SK-N-MC (cell line): ENCODE data around the gene STK17B.
"Not testable (repeated sequence)": the region's sequence is repeated elsewhere in the genome, so short reads cannot be mapped to it uniquely, and the experiment has no call there.

ENCODE experiments used
- DNase-seq: peaks from one replicate; pipeline ENCODE4 v3.0.0-alpha.2; 2011; ENCODE audit warnings: low read depth, low spot score
- H3K27ac ChIP-seq: fragments of 200-600 bp; sonication (generic); 2 replicates; pipeline ENCODE4 v1.5.1; 2016; ENCODE audit warnings: mixed run types
- H3K36me3 ChIP-seq: fragments of 200-600 bp; sonication (generic); 2 replicates; pipeline ENCODE4 v1.6.1; 2017; ENCODE audit warnings: antibody characterized with exemption, low read length, mixed read lengths; ENCODE audit not compliant: insufficient read depth
- H3K4me3 ChIP-seq: fragments of 200-600 bp; sonication (generic); 2 replicates; pipeline ENCODE4 v1.5.1; 2016
- H3K9ac ChIP-seq: fragments of 200-600 bp; sonication (generic); 2 replicates; pipeline ENCODE4 v1.8.0; 2017; ENCODE audit warnings: mixed run types, mixed read lengths; ENCODE audit not compliant: insufficient read length
- H3K9me3 ChIP-seq: fragments of 200-600 bp; sonication (generic); 2 replicates; pipeline ENCODE4 v1.6.1; 2017; ENCODE audit warnings: low read depth, mild to moderate bottlenecking, antibody characterized with exemption, low read length, moderate library complexity, mixed read lengths
- EZH2 ChIP-seq: fragments of 200-600 bp; sonication (generic); IDR thresholded peaks from one replicate; pipeline ENCODE4 v1.6.1; 2017; ENCODE audit warnings: antibody characterized with exemption
- FOXP2 ChIP-seq: optimal IDR thresholded peaks from 2 replicates; pipeline ENCODE3; 2011; ENCODE audit warnings: mild to moderate bottlenecking, moderate library complexity; ENCODE audit not compliant: insufficient read depth; ENCODE audit errors: extremely low read length, control extremely low read depth
- POLR2AphosphoS5 ChIP-seq: IDR thresholded peaks from 2 replicates; pipeline ENCODE4 v1.6.1; 2012; ENCODE audit warnings: mild to moderate bottlenecking, low read depth, low read length, borderline replicate concordance

Gene STK17B

DNA sequence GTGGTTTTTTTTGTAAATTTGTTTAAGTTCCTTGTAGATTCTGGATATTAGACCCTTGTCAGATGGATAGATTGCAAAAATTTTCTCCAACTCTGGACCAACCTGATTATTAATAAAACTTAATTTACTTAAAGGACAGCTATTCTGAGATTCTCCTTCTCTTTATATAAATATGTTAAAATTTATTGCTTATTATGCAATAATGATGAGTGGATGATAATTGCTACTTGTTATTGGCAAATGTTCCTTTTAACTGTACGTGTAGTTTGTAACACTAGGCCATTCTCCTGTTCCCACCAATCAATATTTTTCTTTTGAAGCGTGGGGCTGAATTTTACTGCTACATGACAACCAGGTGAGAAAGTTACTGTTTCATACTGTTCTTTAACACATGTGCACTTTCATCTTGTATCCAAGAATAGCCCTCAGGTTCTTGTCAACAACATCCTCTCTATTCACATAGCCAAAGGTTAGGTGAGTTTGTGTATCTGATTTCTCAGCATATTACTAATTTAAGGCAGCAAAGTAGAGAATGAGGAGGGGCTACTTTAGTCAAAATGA lies 16.6 kb upstream of the STK17B start:
- H3K36me3 ChIP-seq = no peaks in the 10 kb centered on the region
- H3K9me3 ChIP-seq = no peaks in the 10 kb centered on the region
- DNase-seq = no peak
- no peak overlapping the region for H3K9ac ChIP-seq
- no peak overlapping the region for H3K4me3 ChIP-seq
- H3K27ac ChIP-seq = no peak overlapping the region
- no peak for TF ChIP-seq EZH2
- no peak for TF ChIP-seq POLR2AphosphoS5
- TF ChIP-seq FOXP2 = no peak

DNA sequence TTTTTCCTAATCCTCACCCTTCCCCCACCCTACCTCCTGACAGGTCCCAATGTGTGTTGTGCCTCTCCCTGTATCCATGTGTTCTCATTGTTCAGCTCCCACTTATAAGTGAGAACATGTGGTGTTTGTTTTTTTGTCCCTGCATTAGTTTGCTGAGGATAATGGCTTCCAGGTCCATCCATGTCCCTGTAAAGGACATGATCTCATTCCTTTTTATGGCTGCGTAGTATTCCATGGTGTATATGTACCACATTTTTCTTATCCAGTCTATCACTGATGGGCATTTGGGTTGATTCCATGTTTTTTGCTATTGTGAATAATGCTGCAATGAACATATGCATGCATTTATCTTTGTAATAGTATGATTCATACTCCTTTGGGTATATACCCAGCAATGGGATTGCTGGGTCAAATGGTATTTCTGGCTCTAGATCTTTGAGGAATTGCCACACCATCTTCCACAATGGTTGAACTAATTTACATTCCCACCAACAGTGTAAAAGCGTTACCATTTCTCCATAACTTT lies 15.9 kb upstream of the STK17B start:
- not testable (repeated sequence) for H3K9ac ChIP-seq, H3K9me3 ChIP-seq, H3K4me3 ChIP-seq, DNase-seq, H3K36me3 ChIP-seq, H3K27ac ChIP-seq

DNA sequence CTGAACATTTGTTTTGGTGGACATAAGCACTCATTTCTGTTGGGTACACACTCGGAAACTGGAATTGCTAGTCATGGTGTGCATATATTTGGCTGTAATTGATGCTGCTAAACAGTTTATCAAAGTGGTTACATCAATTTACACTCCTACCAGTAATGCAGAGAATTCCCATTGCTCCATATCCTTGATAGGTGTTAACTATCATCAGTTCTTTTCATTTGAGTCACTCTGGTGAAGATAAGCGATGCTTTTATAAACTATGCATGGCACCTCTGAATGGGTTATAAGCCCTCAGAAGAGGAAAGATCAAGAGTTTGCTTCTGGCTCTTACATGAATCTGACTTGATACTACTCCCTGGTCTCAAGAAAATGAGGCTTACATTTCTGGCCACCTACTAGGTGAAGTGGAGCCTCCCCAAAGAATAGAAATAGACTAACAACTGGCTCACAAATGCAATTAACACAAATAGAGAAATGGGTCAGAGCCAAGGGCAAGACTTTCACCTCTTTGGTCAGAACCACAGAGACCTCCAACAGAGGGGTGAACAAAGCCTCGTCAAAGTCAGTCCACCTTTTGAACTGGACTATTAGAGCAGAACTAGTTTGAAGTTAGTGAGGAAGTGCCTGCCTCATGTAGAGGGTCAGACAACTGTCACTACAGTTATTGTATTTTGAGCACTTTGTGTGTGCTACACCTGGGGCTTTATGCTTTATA lies 15.0 kb upstream of the STK17B start:
- no peak overlapping the region for H3K4me3 ChIP-seq
- no peak for TF ChIP-seq EZH2
- no peak overlapping the region for H3K9ac ChIP-seq
- H3K9me3 ChIP-seq = no peaks in the 10 kb centered on the region
- H3K27ac ChIP-seq = no peak overlapping the region
- DNase-seq = no peak
- no peaks in the 10 kb centered on the region for H3K36me3 ChIP-seq

DNA sequence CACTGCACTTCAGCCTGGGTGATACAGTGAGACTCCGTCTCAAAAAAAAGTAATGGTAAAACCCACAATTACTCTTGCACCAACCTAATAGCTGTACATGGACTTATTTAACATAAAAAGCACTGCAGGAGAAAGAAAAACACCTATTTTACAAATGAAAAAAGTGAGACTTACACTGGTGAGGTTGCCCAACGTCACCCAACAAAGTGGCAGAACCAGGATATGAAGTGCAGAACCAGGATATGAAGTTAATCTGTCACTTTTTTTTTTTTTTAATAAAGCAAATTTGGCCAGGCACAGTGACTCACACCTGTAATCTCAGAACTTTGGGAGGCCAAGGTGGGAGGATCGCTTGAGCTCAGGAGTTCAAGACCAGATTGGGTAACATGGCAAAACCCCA lies 13.5 kb upstream of the STK17B start:
- Histone ChIP-seq H3K4me3 (no peak overlapping the region), H3K36me3 (no peaks in the 10 kb centered on the region), H3K9me3 (no peaks in the 10 kb centered on the region), H3K9ac (no peak overlapping the region), H3K27ac (no peak overlapping the region)
- TF ChIP-seq EZH2 = no peak
- TF ChIP-seq FOXP2 = no peak
- no peak for TF ChIP-seq POLR2AphosphoS5
- DNase-seq = no peak

DNA sequence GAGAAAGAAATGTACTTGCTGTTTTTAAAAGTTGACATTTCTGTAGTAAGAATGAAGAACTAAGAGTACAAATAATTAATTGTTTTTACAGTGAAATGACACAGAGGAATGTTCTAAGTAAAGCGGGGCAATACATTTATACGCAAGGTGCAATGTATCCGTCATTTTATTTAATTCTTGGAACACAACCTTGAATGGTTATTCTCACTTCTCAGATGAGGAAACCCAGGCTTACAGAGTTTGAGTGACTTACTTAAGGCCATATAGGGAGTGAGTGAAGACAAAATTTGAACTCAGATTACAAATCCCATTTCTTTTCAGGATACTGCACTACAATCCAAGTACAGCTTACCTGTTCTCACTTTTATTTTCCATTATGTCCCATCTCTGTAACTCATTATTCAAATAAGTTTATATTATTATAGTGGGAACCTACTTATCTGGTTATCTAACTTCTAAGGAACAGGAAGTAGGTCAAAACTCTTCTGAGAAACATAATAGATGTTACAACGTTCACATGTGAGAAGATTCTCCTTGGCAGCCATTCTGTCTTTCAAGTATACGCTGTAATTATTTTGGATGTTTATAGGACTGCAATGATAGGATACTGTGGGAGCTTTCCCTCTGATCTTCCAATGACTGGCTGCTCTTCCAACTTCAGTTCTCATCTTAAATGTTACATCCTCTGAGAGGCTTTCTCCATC lies 12.3 kb upstream of the STK17B start:
- no peak overlapping the region for H3K4me3 ChIP-seq
- H3K9ac ChIP-seq = no peak overlapping the region
- H3K36me3 ChIP-seq = no peaks in the 10 kb centered on the region
- TF ChIP-seq EZH2 = no peak
- no peak for TF ChIP-seq POLR2AphosphoS5
- no peak for TF ChIP-seq FOXP2
- no peak for DNase-seq
- H3K9me3 ChIP-seq = no peaks in the 10 kb centered on the region
- no peak overlapping the region for H3K27ac ChIP-seq

DNA sequence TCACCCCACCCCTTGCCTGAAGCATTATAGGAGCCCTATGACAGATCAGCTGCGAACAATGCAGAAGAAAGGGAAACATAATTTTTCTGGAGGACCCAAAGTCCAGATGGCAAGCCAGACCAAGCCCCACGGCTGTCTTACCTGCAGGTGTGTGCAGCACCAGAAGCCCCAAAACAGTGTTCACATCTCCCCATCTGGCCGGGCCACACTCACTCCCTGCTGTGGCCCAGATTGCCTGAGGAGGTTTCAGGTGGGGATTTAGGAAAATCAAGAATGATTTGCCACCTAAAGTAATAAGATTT lies 11.7 kb upstream of the STK17B start:
- no peak overlapping the region for H3K9ac ChIP-seq
- no peaks in the 10 kb centered on the region for H3K9me3 ChIP-seq
- TF ChIP-seq EZH2 = no peak
- TF ChIP-seq POLR2AphosphoS5 = no peak
- TF ChIP-seq FOXP2 = no peak
- no peak overlapping the region for H3K4me3 ChIP-seq
- H3K27ac ChIP-seq = no peak overlapping the region
- DNase-seq = no peak
- H3K36me3 ChIP-seq = no peaks in the 10 kb centered on the region

DNA sequence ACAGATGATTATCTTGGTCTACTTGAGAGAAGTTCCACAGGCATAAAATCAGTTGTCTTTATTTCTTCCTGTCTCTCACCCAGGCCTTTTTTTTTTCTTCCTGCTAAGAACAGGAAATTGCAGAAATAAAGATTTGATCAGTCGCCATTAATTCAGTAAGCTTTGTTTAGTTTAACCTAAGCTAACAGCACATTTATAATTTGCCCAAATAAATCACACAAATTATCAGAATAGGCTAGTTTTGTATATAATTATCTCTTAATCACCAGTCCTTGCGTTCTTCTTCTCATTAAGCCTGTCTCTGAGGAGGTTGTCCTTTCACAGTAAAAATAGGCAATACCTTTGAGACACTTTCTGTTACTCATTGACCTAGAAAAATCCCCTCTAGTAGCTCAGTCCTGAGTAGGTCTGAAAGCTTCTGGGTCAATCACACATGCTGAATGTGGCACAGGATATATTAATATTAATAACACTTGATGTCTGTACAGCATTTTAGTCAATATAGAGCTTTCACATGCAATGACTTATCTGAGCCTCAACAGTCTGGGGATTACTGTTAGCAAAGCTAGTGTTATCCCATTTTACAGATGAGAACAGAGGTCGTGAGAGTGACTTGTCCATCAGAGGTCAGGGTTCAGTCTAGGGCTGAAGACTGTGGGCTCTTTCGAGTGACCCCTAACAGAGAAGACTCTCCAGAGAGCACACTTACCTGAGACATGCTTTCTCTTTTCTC lies 11.2 kb upstream of the STK17B start:
- peak; percentile 19; the same call in 1 of the 2 replicates for TF ChIP-seq POLR2AphosphoS5
- no peak for TF ChIP-seq EZH2
- TF ChIP-seq FOXP2 = no peak
- Histone ChIP-seq H3K4me3 (peak overlapping the region; percentile 48), H3K27ac (peak overlapping the region; percentile 92), H3K36me3 (no peaks in the 10 kb centered on the region), H3K9me3 (no peaks in the 10 kb centered on the region), H3K9ac (no peak overlapping the region)
- DNase-seq = no peak

DNA sequence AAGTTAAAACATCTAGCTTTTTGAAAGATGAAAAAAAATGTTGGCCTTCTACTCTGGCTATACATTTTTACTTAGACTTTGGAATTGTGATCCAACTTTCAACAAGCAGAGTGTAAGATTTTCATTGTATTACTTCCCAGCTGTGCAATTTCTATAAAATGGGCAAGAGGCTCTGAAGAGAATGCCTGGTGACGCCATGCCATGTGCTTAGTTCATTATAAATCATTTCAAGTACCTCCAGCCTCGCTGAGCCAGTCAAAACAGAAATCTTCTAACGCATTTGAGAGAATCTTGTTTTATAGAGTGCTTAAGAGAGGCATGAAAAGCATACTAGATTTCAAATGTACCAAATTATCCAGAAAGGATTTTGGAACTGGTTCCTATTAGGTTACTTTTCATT lies 10.1 kb upstream of the STK17B start:
- no peak for TF ChIP-seq POLR2AphosphoS5
- no peak for TF ChIP-seq FOXP2
- no peak for TF ChIP-seq EZH2
- H3K9ac ChIP-seq = peak overlapping the region; percentile 21
- peak overlapping the region; percentile 48 for H3K4me3 ChIP-seq
- H3K9me3 ChIP-seq = no peaks in the 10 kb centered on the region
- no peak for DNase-seq
- peak overlapping the region; percentile 92 for H3K27ac ChIP-seq
- H3K36me3 ChIP-seq = no peaks in the 10 kb centered on the region
